ENCODE measurements around the gene TSPAN6.

The TSPAN6 gene

GRCh38 chrX:100647095-100647494 lies 10.5 kb upstream of the TSPAN6 start:
- DNase-seq: no peak

- DNase-seq: no peak
These were observed 8.5 kb upstream of the TSPAN6 start for GRCh38 chrX:100645106-100645505.

- DNase-seq: no peak
These were observed 7.6 kb upstream of the TSPAN6 start, which contains the start of gene SRPX2 for GRCh38 chrX:100643956-100644860. Gene SRPX2, plus strand, starts transcription at chrX:100644199. Its CDS starts 2,124 bp downstream, at chrX:100646323.

GRCh38 chrX:100643212-100643611 lies 6.6 kb upstream of the TSPAN6 start:
- no peak for DNase-seq

- no peak for DNase-seq
These were observed 5.7 kb upstream of the TSPAN6 start for GRCh38 chrX:100642290-100642689.

GRCh38 chrX:100635989-100636320 lies 651 bp downstream of the TSPAN6 start:
- no peak for DNase-seq

GRCh38 chrX:100635040-100635439 lies 1.6 kb downstream of the TSPAN6 start:
- no peak for DNase-seq

GRCh38 chrX:100625985-100626491 lies 10.6 kb downstream of the TSPAN6 start:
- DNase-seq: no peak

- DNase-seq: no peak
These were observed 13.6 kb downstream of the TSPAN6 start for GRCh38 chrX:100623001-100623400.

- DNase-seq: no peak
These were observed 21.6 kb downstream of the TSPAN6 start for GRCh38 chrX:100615005-100615404.

- no peak for DNase-seq
These were observed 24.7 kb downstream of the TSPAN6 start for GRCh38 chrX:100611951-100612350.

- DNase-seq: no peak
These were observed 27.0 kb downstream of the TSPAN6 start for GRCh38 chrX:100609591-100609990.

- no peak for DNase-seq
These were observed 29.9 kb downstream of the TSPAN6 start for GRCh38 chrX:100606753-100607152.

- DNase-seq: no peak
These were observed 35.8 kb downstream of the TSPAN6 start for GRCh38 chrX:100600758-100601157.

- DNase-seq: no peak
These were observed 36.3 kb downstream of the TSPAN6 start for GRCh38 chrX:100600340-100600739.

- DNase-seq: no peak
These were observed 37.1 kb downstream of the TSPAN6 start for GRCh38 chrX:100599456-100599855.

GRCh38 chrX:100596601-100597000 lies 40.0 kb downstream of the TSPAN6 start:
- no peak for DNase-seq

- no peak for DNase-seq
These were observed 43.0 kb downstream of the TSPAN6 start for GRCh38 chrX:100593581-100593980.

- DNase-seq: no peak
These were observed 43.5 kb downstream of the TSPAN6 start for GRCh38 chrX:100593126-100593525.

GRCh38 chrX:100591256-100592051 lies 45.2 kb downstream of the TSPAN6 start:
- no peak for DNase-seq

GRCh38 chrX:100587861-100588260 lies 48.7 kb downstream of the TSPAN6 start:
- DNase-seq: no peak

GRCh38 chrX:100586747-100587146 lies 49.9 kb downstream of the TSPAN6 start:
- no peak for DNase-seq

- DNase-seq: no peak
These were observed 52.0 kb downstream of the TSPAN6 start, which contains the start of gene TNMD for GRCh38 chrX:100584611-100585010. Gene TNMD, plus strand, starts transcription at chrX:100584936. Its CDS starts 83 bp downstream, at chrX:100585019.
